Activated CD4-positive, alpha-beta T cell treated with anti-CD3 and anti-CD28 coated beads, Interleukin-2, amount 10 ng/mL, durations not matched to agents 24 days and 14 days (primary cell): ENCODE results near the gene PSMA8. TPM values are rescaled to one million over a fixed set of nuclear protein-coding genes. Genes with fewer than 3 reads are reported as not detected.
"Not testable (repeated sequence)": the region's sequence is repeated elsewhere in the genome, so short reads cannot be mapped to it uniquely, and the experiment has no call there.

Source experiments
- DNase-seq: peaks from one replicate; pipeline ENCODE4 v3.0.0; 2022
- H3K27ac Mint-ChIP-seq: one replicate; pipeline ENCODE4 v1.8.0; 2022; ENCODE audit warnings: mild to moderate bottlenecking, mixed read lengths
- H3K27me3 Mint-ChIP-seq: one replicate; pipeline ENCODE4 v1.8.0; 2022; ENCODE audit warnings: mixed read lengths
- H3K36me3 Mint-ChIP-seq: one replicate; pipeline ENCODE4 v1.8.0; 2022; ENCODE audit warnings: low read depth, mild to moderate bottlenecking, mixed read lengths
- H3K4me1 Mint-ChIP-seq: one replicate; pipeline ENCODE4 v1.8.0; 2021; ENCODE audit warnings: mixed read lengths
- H3K4me3 Mint-ChIP-seq: one replicate; pipeline ENCODE4 v1.8.0; 2022; ENCODE audit warnings: mild to moderate bottlenecking, moderate library complexity, mixed read lengths
- H3K9me3 Mint-ChIP-seq: one replicate; pipeline ENCODE4 v1.8.0; 2021; ENCODE audit warnings: mixed read lengths
- intact Hi-C: fragments of 100-400 bp; cut with micrococcal nuclease; formaldehyde crosslinking; loops from one replicate; pipeline ENCODE4 v1.15.1; 2023
- total RNA-seq: library from RNA; stranded (reverse); gene quantifications from 2 replicates; pipeline ENCODE4 v1.2.3, GENCODE V29; 2022

PSMA8 gene
- total RNA-seq, 1 donor from 2014 or later = 0.93 TPM

GRCh38 chr18:26228562-26229260, 95.0 kb downstream of the PSMA8 start:
- DNase-seq = no peak
- H3K27ac Mint-ChIP-seq = no peak overlapping the region
- intact Hi-C loops = loop anchor here (5.0 kb wide), 3 partner anchors 36 to 319 kb away; partner anchors contain the start of gene KCTD1
- peaks cover 11% of the 10 kb centered on the region for H3K36me3 Mint-ChIP-seq
- no peaks in the 10 kb centered on the region for H3K9me3 Mint-ChIP-seq
- peak overlapping the region; percentile 96 for H3K4me3 Mint-ChIP-seq
- peaks cover 35% of the 10 kb centered on the region for H3K4me1 Mint-ChIP-seq
- H3K27me3 Mint-ChIP-seq = peaks cover 5% of the 10 kb centered on the region

GRCh38 chr18:26230497-26230896, 96.8 kb downstream of the PSMA8 start:
- Mint-ChIP-seq H3K4me1 (peaks cover 34% of the 10 kb centered on the region), H3K27ac (no peak overlapping the region), H3K4me3 (no peak overlapping the region), H3K36me3 (peaks cover 13% of the 10 kb centered on the region), H3K27me3 (no peaks in the 10 kb centered on the region), H3K9me3 (no peaks in the 10 kb centered on the region)
- intact Hi-C loops = no loop called here
- DNase-seq = peak; percentile 49

- no peaks in the 10 kb centered on the region for H3K27me3 Mint-ChIP-seq
- no peak overlapping the region for H3K4me3 Mint-ChIP-seq
Measured at GRCh38 chr18:26233208-26233607, 99.5 kb downstream of the PSMA8 start.

GRCh38 chr18:26237363-26237762, 103.7 kb downstream of the PSMA8 start:
- DNase-seq, H3K9me3 Mint-ChIP-seq, intact Hi-C loops, H3K27ac Mint-ChIP-seq, H3K27me3 Mint-ChIP-seq, H3K4me3 Mint-ChIP-seq: not testable (repeated sequence)
- Mint-ChIP-seq H3K36me3 (peaks cover 25% of the 10 kb centered on the region), H3K4me1 (peaks cover 14% of the 10 kb centered on the region)

More at GRCh38 chr18:26233208-26233607, 99.5 kb downstream of the PSMA8 start:
- Mint-ChIP-seq H3K27ac (no peak overlapping the region), H3K36me3 (peaks cover 17% of the 10 kb centered on the region), H3K4me1 (peaks cover 28% of the 10 kb centered on the region), H3K9me3 (no peaks in the 10 kb centered on the region)
- intact Hi-C loops = no loop called here
- peak; percentile 48 for DNase-seq

GRCh38 chr18:26238718-26239117, 105.0 kb downstream of the PSMA8 start:
- intact Hi-C loops, H3K27me3 Mint-ChIP-seq, H3K9me3 Mint-ChIP-seq: not testable (repeated sequence)

GRCh38 chr18:26242392-26242791, 108.7 kb downstream of the PSMA8 start:
- H3K4me1 Mint-ChIP-seq, H3K27ac Mint-ChIP-seq, DNase-seq, H3K9me3 Mint-ChIP-seq, H3K4me3 Mint-ChIP-seq, intact Hi-C loops, H3K27me3 Mint-ChIP-seq: not testable (repeated sequence)
- peaks cover 29% of the 10 kb centered on the region for H3K36me3 Mint-ChIP-seq

More at GRCh38 chr18:26238718-26239117, 105.0 kb downstream of the PSMA8 start:
- H3K4me3 Mint-ChIP-seq, H3K27ac Mint-ChIP-seq, DNase-seq: not testable (repeated sequence)
- Mint-ChIP-seq H3K4me1 (peaks cover 12% of the 10 kb centered on the region), H3K36me3 (peaks cover 33% of the 10 kb centered on the region)

Other genes with a start within 250 kb of the PSMA8 start
- 66.2 and 70.8 TPM in 2 replicates for gene SS18, start 43.3 kb upstream of the PSMA8 start, total RNA-seq
- gene TAF4B, start 92.6 kb downstream of the PSMA8 start, total RNA-seq = 17.5 and 17.8 TPM in 2 replicates